Effector memory CD4-positive, alpha-beta T cell (primary cell): ENCODE measurements around the gene EBF4.

ENCODE experiments used
- DNase-seq, 3 donors: peaks; one replicate each; pipeline ENCODE4 v3.0.0-alpha.2; 2020
- H3K27ac ChIP-seq: 2 replicates; pipeline ENCODE4 v1.7.0; 2013; ENCODE audit warnings: mild to moderate bottlenecking, low read length, moderate library complexity; ENCODE audit not compliant: insufficient read depth, poor library complexity, severe bottlenecking
- H3K27me3 ChIP-seq: replicated peaks from 2 replicates; pipeline ENCODE4 v1.7.0; 2013; ENCODE audit warnings: mild to moderate bottlenecking, low read length; ENCODE audit not compliant: insufficient read depth, control insufficient read depth, poor library complexity, severe bottlenecking
- H3K36me3 ChIP-seq: 2 replicates; pipeline ENCODE4 v1.7.0; 2013; ENCODE audit warnings: mild to moderate bottlenecking, low read length, moderate library complexity; ENCODE audit not compliant: control insufficient read depth, insufficient read depth
- H3K4me1 ChIP-seq: 2 replicates; pipeline ENCODE4 v1.7.0; 2013; ENCODE audit warnings: low read length, mild to moderate bottlenecking; ENCODE audit not compliant: control insufficient read depth, insufficient read depth, poor library complexity, severe bottlenecking
- H3K4me3 ChIP-seq: 2 replicates; pipeline ENCODE4 v1.7.0; 2013; ENCODE audit warnings: low read length, low read depth, mild to moderate bottlenecking; ENCODE audit not compliant: insufficient read depth, poor library complexity, severe bottlenecking
- H3K9me3 ChIP-seq: 2 replicates; pipeline ENCODE4 v1.7.0; 2013; ENCODE audit warnings: mild to moderate bottlenecking, low read length, moderate library complexity; ENCODE audit not compliant: control insufficient read depth

The EBF4 gene

GRCh38 chr20:2699775-2700413 lies 7.3 kb downstream of the EBF4 start:
- no peak overlapping the region for H3K27ac ChIP-seq
- no peaks in the 10 kb centered on the region for H3K4me1 ChIP-seq
- no peak for DNase-seq
- H3K4me3 ChIP-seq = no peak overlapping the region
- no peaks in the 10 kb centered on the region for H3K36me3 ChIP-seq
- no peaks in the 10 kb centered on the region for H3K9me3 ChIP-seq
- H3K27me3 ChIP-seq = peaks cover 14% of the 10 kb centered on the region

GRCh38 chr20:2700913-2701620 lies 8.5 kb downstream of the EBF4 start:
- H3K36me3 ChIP-seq = no peaks in the 10 kb centered on the region
- DNase-seq = no peak
- H3K27me3 ChIP-seq = peaks cover 7% of the 10 kb centered on the region

GRCh38 chr20:2701671-2702081 lies 9.1 kb downstream of the EBF4 start:
- Histone ChIP-seq H3K4me1 (no peaks in the 10 kb centered on the region), H3K27ac (no peak overlapping the region), H3K4me3 (no peak overlapping the region), H3K9me3 (no peaks in the 10 kb centered on the region), H3K36me3 (no peaks in the 10 kb centered on the region), H3K27me3 (peaks cover 5% of the 10 kb centered on the region)
- no peak for DNase-seq

More at GRCh38 chr20:2700913-2701620, 8.5 kb downstream of the EBF4 start:
- Histone ChIP-seq H3K9me3 (no peaks in the 10 kb centered on the region), H3K4me3 (no peak overlapping the region), H3K27ac (no peak overlapping the region), H3K4me1 (no peaks in the 10 kb centered on the region)

GRCh38 chr20:2703716-2704475 lies 11.3 kb downstream of the EBF4 start:
- Histone ChIP-seq H3K4me3 (no peak overlapping the region), H3K27me3 (peaks cover 2% of the 10 kb centered on the region), H3K4me1 (no peaks in the 10 kb centered on the region), H3K9me3 (no peaks in the 10 kb centered on the region), H3K27ac (no peak overlapping the region), H3K36me3 (no peaks in the 10 kb centered on the region)
- DNase-seq = no peak

- Histone ChIP-seq H3K4me1 (no peaks in the 10 kb centered on the region), H3K9me3 (no peaks in the 10 kb centered on the region), H3K27me3 (peaks cover 2% of the 10 kb centered on the region), H3K4me3 (no peak overlapping the region), H3K27ac (no peak overlapping the region), H3K36me3 (no peaks in the 10 kb centered on the region)
- no peak for DNase-seq
Observed at GRCh38 chr20:2705931-2706645, 13.5 kb downstream of the EBF4 start.

- H3K9me3 ChIP-seq = no peaks in the 10 kb centered on the region
- H3K27ac ChIP-seq = no peak overlapping the region
- peaks cover 2% of the 10 kb centered on the region for H3K27me3 ChIP-seq
- no peaks in the 10 kb centered on the region for H3K36me3 ChIP-seq
- no peak for DNase-seq
- no peaks in the 10 kb centered on the region for H3K4me1 ChIP-seq
- H3K4me3 ChIP-seq = no peak overlapping the region
Observed at GRCh38 chr20:2706688-2707352, 14.2 kb downstream of the EBF4 start.

- Histone ChIP-seq H3K27me3 (peaks cover 2% of the 10 kb centered on the region), H3K27ac (no peak overlapping the region), H3K4me3 (no peak overlapping the region), H3K4me1 (no peaks in the 10 kb centered on the region), H3K36me3 (no peaks in the 10 kb centered on the region), H3K9me3 (no peaks in the 10 kb centered on the region)
- no peak for DNase-seq
Observed at GRCh38 chr20:2707353-2708072, 14.9 kb downstream of the EBF4 start.

- H3K36me3 ChIP-seq = no peaks in the 10 kb centered on the region
- H3K27me3 ChIP-seq = peaks cover 2% of the 10 kb centered on the region
- no peak overlapping the region for H3K27ac ChIP-seq
- no peak for DNase-seq
- no peaks in the 10 kb centered on the region for H3K4me1 ChIP-seq
- H3K9me3 ChIP-seq = no peaks in the 10 kb centered on the region
- H3K4me3 ChIP-seq = no peak overlapping the region
Observed at GRCh38 chr20:2708073-2708415, 15.5 kb downstream of the EBF4 start.

- Histone ChIP-seq H3K27me3 (peaks cover 2% of the 10 kb centered on the region), H3K4me3 (no peak overlapping the region), H3K4me1 (no peaks in the 10 kb centered on the region), H3K9me3 (no peaks in the 10 kb centered on the region), H3K27ac (no peak overlapping the region), H3K36me3 (no peaks in the 10 kb centered on the region)
- no peak for DNase-seq
Observed at GRCh38 chr20:2708665-2709064, 16.1 kb downstream of the EBF4 start.
